Activated T-helper 2 cell treated with anti-CD3 and anti-CD28 coated beads, Interferon-gamma antibody, Interleukin-2, Interleukin-4, amounts not matched to agents 10 μg/mL and 5 μg/mL and 100 μg/mL, durations not matched to agents 14 hours and 24 hours and 36 hours (primary cell): Measurements from ENCODE around the gene KBTBD12. TPM values are rescaled to one million over a fixed set of nuclear protein-coding genes. Genes with fewer than 3 reads are reported as not detected.

ENCODE experiments used
- DNase-seq: peaks from one replicate; pipeline ENCODE4 v3.0.0; 2021; ENCODE audit warnings: low spot score
- H3K27ac Mint-ChIP-seq: one replicate; pipeline ENCODE4 v1.8.0; 2021; ENCODE audit warnings: mixed read lengths
- H3K27me3 Mint-ChIP-seq: one replicate; pipeline ENCODE4 v1.8.0; 2021; ENCODE audit warnings: low read depth, mixed read lengths
- H3K36me3 Mint-ChIP-seq: one replicate; pipeline ENCODE4 v1.8.0; 2021; ENCODE audit warnings: low read depth, mixed read lengths
- H3K4me1 Mint-ChIP-seq: one replicate; pipeline ENCODE4 v1.8.0; 2021; ENCODE audit warnings: low read depth, mixed read lengths
- H3K4me3 Mint-ChIP-seq: one replicate; pipeline ENCODE4 v1.8.0; 2021; ENCODE audit warnings: low read depth, mild to moderate bottlenecking, moderate library complexity, mixed read lengths
- H3K9me3 Mint-ChIP-seq: one replicate; pipeline ENCODE4 v1.8.0; 2021; ENCODE audit warnings: mixed read lengths
- intact Hi-C: fragments of 100-400 bp; cut with micrococcal nuclease; formaldehyde crosslinking; loops from one replicate; pipeline ENCODE4 v1.15.1; 2023
- total RNA-seq: library from RNA; stranded (reverse); gene quantifications from 2 replicates; pipeline ENCODE4 v1.2.3, GENCODE V29; 2022

Gene KBTBD12
- total RNA-seq, 1 donor from 2014 or later, result 0.05 TPM

DNA sequence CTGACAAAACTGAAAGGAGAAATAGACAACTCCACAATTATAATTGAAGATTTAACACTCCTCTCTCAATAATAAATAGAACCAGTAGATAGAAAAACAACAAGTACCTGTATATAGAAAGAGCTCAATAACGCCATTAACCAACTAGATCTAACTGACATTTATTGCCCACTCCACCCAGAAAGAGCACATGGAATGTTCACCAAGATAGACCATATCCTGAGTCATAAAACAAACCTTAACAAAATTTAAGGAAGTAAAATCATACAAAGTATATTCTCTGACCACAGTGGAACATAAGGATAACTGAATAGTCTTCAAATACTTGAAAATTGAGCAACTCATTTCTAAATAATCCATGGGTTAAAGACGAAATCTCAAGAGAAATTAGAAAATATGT lies 25.1 kb downstream of the KBTBD12 start:
- intact Hi-C loops, result no loop called here
- no peak overlapping the region for H3K4me3 Mint-ChIP-seq
- H3K4me1 Mint-ChIP-seq, result no peaks in the 10 kb centered on the region
- H3K27ac Mint-ChIP-seq, result no peak overlapping the region
- peaks cover 33% of the 10 kb centered on the region for H3K27me3 Mint-ChIP-seq
- H3K9me3 Mint-ChIP-seq, result no peaks in the 10 kb centered on the region
- DNase-seq, result no peak
- no peaks in the 10 kb centered on the region for H3K36me3 Mint-ChIP-seq

GRCh38 chr3:127942613-127943012 lies 27.6 kb downstream of the KBTBD12 start:
- no peaks in the 10 kb centered on the region for H3K4me1 Mint-ChIP-seq
- H3K4me3 Mint-ChIP-seq, result no peak overlapping the region
- peaks cover 35% of the 10 kb centered on the region for H3K27me3 Mint-ChIP-seq
- H3K27ac Mint-ChIP-seq, result no peak overlapping the region
- no peaks in the 10 kb centered on the region for H3K36me3 Mint-ChIP-seq
- intact Hi-C loops, result no loop called here
- no peaks in the 10 kb centered on the region for H3K9me3 Mint-ChIP-seq
- no peak for DNase-seq

GRCh38 chr3:127948211-127948610 lies 33.2 kb downstream of the KBTBD12 start:
- intact Hi-C loops, result no loop called here
- no peak for DNase-seq
- H3K27me3 Mint-ChIP-seq, result peaks cover 30% of the 10 kb centered on the region

GRCh38 chr3:127949446-127950055 lies 34.5 kb downstream of the KBTBD12 start:
- DNase-seq, result no peak
- Mint-ChIP-seq H3K36me3 (no peaks in the 10 kb centered on the region), H3K4me3 (no peak overlapping the region), H3K9me3 (no peaks in the 10 kb centered on the region), H3K27me3 (peaks cover 30% of the 10 kb centered on the region), H3K4me1 (no peaks in the 10 kb centered on the region), H3K27ac (no peak overlapping the region)
- intact Hi-C loops, result no loop called here

More at GRCh38 chr3:127948211-127948610, 33.2 kb downstream of the KBTBD12 start:
- no peaks in the 10 kb centered on the region for H3K9me3 Mint-ChIP-seq
- no peaks in the 10 kb centered on the region for H3K4me1 Mint-ChIP-seq
- no peaks in the 10 kb centered on the region for H3K36me3 Mint-ChIP-seq
- H3K4me3 Mint-ChIP-seq, result no peak overlapping the region
- H3K27ac Mint-ChIP-seq, result no peak overlapping the region

GRCh38 chr3:127951276-127951675 lies 36.2 kb downstream of the KBTBD12 start:
- H3K4me1 Mint-ChIP-seq, result no peaks in the 10 kb centered on the region
- H3K27me3 Mint-ChIP-seq, result peaks cover 32% of the 10 kb centered on the region
- DNase-seq, result no peak
- H3K36me3 Mint-ChIP-seq, result no peaks in the 10 kb centered on the region
- H3K27ac Mint-ChIP-seq, result no peak overlapping the region
- no peak overlapping the region for H3K4me3 Mint-ChIP-seq
- H3K9me3 Mint-ChIP-seq, result no peaks in the 10 kb centered on the region
- intact Hi-C loops, result no loop called here

- no peaks in the 10 kb centered on the region for H3K36me3 Mint-ChIP-seq
- intact Hi-C loops, result no loop called here
- no peak for DNase-seq
- H3K4me3 Mint-ChIP-seq, result no peak overlapping the region
- H3K4me1 Mint-ChIP-seq, result no peaks in the 10 kb centered on the region
- H3K27me3 Mint-ChIP-seq, result peaks cover 28% of the 10 kb centered on the region
- no peaks in the 10 kb centered on the region for H3K9me3 Mint-ChIP-seq
- no peak overlapping the region for H3K27ac Mint-ChIP-seq
Observed at GRCh38 chr3:127953091-127954035, 38.3 kb downstream of the KBTBD12 start.

GRCh38 chr3:127954640-127955039 lies 39.6 kb downstream of the KBTBD12 start:
- no peaks in the 10 kb centered on the region for H3K9me3 Mint-ChIP-seq
- no peaks in the 10 kb centered on the region for H3K36me3 Mint-ChIP-seq
- intact Hi-C loops, result no loop called here
- no peak for DNase-seq
- H3K27ac Mint-ChIP-seq, result no peak overlapping the region
- peaks cover 25% of the 10 kb centered on the region for H3K27me3 Mint-ChIP-seq
- H3K4me3 Mint-ChIP-seq, result no peak overlapping the region
- no peaks in the 10 kb centered on the region for H3K4me1 Mint-ChIP-seq

- no peak for DNase-seq
- Mint-ChIP-seq H3K4me3 (no peak overlapping the region), H3K36me3 (no peaks in the 10 kb centered on the region), H3K9me3 (no peaks in the 10 kb centered on the region), H3K4me1 (no peaks in the 10 kb centered on the region), H3K27ac (no peak overlapping the region), H3K27me3 (peaks cover 25% of the 10 kb centered on the region)
- intact Hi-C loops, result no loop called here
Observed at GRCh38 chr3:127955728-127956127, 40.7 kb downstream of the KBTBD12 start.

- intact Hi-C loops, result no loop called here
- Mint-ChIP-seq H3K27me3 (peaks cover 16% of the 10 kb centered on the region), H3K4me1 (no peaks in the 10 kb centered on the region), H3K36me3 (no peaks in the 10 kb centered on the region), H3K27ac (no peak overlapping the region), H3K4me3 (no peak overlapping the region), H3K9me3 (no peaks in the 10 kb centered on the region)
- DNase-seq, result no peak
Observed at GRCh38 chr3:127959041-127959440, 44.0 kb downstream of the KBTBD12 start.

DNA sequence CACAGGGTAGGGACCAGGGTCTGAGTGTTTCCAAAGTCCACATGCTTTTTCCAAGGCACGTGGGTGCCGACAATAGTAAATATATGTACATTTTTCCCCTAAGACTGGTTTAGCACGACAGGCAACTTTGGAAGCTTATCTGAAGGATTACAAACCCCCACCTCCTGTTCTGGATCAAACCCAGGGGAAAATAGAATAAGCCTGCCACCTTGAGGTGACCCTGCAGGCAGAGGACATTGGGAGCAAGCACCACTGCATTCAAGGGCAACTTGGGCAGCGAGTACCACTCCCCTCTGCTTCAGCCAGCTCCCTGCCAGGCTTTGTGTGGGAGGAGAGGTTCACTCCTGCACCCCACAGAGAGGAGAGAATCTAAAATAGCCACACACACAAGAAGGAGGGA lies 44.8 kb downstream of the KBTBD12 start:
- Mint-ChIP-seq H3K36me3 (no peaks in the 10 kb centered on the region), H3K27me3 (peaks cover 10% of the 10 kb centered on the region), H3K4me3 (no peak overlapping the region), H3K4me1 (no peaks in the 10 kb centered on the region), H3K9me3 (no peaks in the 10 kb centered on the region), H3K27ac (no peak overlapping the region)
- intact Hi-C loops, result no loop called here
- DNase-seq, result no peak

- Mint-ChIP-seq H3K4me3 (no peak overlapping the region), H3K4me1 (no peaks in the 10 kb centered on the region), H3K36me3 (no peaks in the 10 kb centered on the region), H3K27me3 (peaks cover 10% of the 10 kb centered on the region), H3K27ac (no peak overlapping the region), H3K9me3 (no peaks in the 10 kb centered on the region)
- DNase-seq, result no peak
- intact Hi-C loops, result no loop called here
Observed at GRCh38 chr3:127960421-127960965, 45.5 kb downstream of the KBTBD12 start.

- Mint-ChIP-seq H3K9me3 (no peaks in the 10 kb centered on the region), H3K4me3 (no peak overlapping the region), H3K36me3 (no peaks in the 10 kb centered on the region), H3K27me3 (peaks cover 14% of the 10 kb centered on the region), H3K4me1 (no peaks in the 10 kb centered on the region), H3K27ac (no peak overlapping the region)
- intact Hi-C loops, result no loop called here
- no peak for DNase-seq
Observed at GRCh38 chr3:127961124-127961523, 46.1 kb downstream of the KBTBD12 start.

GRCh38 chr3:127961963-127962362 lies 46.9 kb downstream of the KBTBD12 start:
- Mint-ChIP-seq H3K36me3 (no peaks in the 10 kb centered on the region), H3K4me3 (no peak overlapping the region), H3K27me3 (peaks cover 17% of the 10 kb centered on the region), H3K9me3 (no peaks in the 10 kb centered on the region), H3K27ac (no peak overlapping the region), H3K4me1 (no peaks in the 10 kb centered on the region)
- no peak for DNase-seq
- intact Hi-C loops, result no loop called here
